Esophagus squamous epithelium (tissue), 5 donors: ENCODE data around the gene CCDC181. TPM values are rescaled to one million over a fixed set of nuclear protein-coding genes. Genes with fewer than 3 reads are reported as not detected.

Experiments
- DNase-seq: peaks from one replicate; lab custom pipeline; 2025; lab: John Stamatoyannopoulos, UW
- H3K27ac ChIP-seq, 4 donors: fragments of 200-600 bp; sonication (generic); one replicate each; pipeline ENCODE4 v1.5.1; 2016 to 2019; ENCODE audit warnings: mild to moderate bottlenecking in 1 of 4
- H3K27me3 ChIP-seq, 4 donors: fragments of 200-600 bp; sonication (generic); 1 replicate in 3 of 4; 2 replicates in 1 of 4; pipeline versions ENCODE4 v1.5.1 to v1.6.0; 2017 to 2021; ENCODE audit warnings: antibody characterized with exemption in 1 of 4
- H3K36me3 ChIP-seq, 3 donors: fragments of 200-600 bp; sonication (generic); one replicate each; pipeline ENCODE4 v1.5.1; 2016 to 2019
- H3K4me1 ChIP-seq, 3 donors: fragments of 200-600 bp; sonication (generic); one replicate each; pipeline ENCODE4 v1.5.1; 2017 to 2019
- H3K4me3 ChIP-seq, 4 donors: fragments of 200-600 bp; sonication (generic); 1 replicate in 3 of 4; 2 replicates in 1 of 4; pipeline ENCODE4 v1.5.1; 2016 to 2019; ENCODE audit warnings: mild to moderate bottlenecking in 2 of 4, moderate library complexity in 1 of 4
- H3K9me3 ChIP-seq, 3 donors: fragments of 200-600 bp; sonication (generic); one replicate each; pipeline ENCODE4 v1.5.1; 2016 to 2019
- POLR2A ChIP-seq, 4 donors: fragments of 450-650 bp; IDR thresholded peaks; one replicate each; pipeline ENCODE4 v1.6.1; 2017; ENCODE audit warnings: antibody characterized with exemption in 4 of 4, mild to moderate bottlenecking in 4 of 4, moderate library complexity in 3 of 4
- WGBS, 2 donors: methylation state at CpG; one replicate each; pipeline ENCODE4 v1.1.5; 2018; 5-methylcytosine and 5-hydroxymethylcytosine counted together
- intact Hi-C: fragments of 100-400 bp; cut with DNase I; formaldehyde crosslinking; loops from one replicate; pipeline ENCODE4 v1.15.0; 2022
- total RNA-seq, 4 donors: library from RNA; depleted of rRNA; stranded (reverse); fragments of >200 nt; gene quantifications; one replicate each; pipeline ENCODE4 v1.1.0, GENCODE V29; 2016
- TF ChIP-seq, protein P1 (sequence below), 6 experiments: fragments of 450-650 bp in 4 of 6; fragments of 200-600 bp in 2 of 6; sonication (generic) in 2 of 6; IDR thresholded peaks; one replicate each; pipeline ENCODE4 v1.5.1; 2016 to 2019; ENCODE audit warnings: antibody characterized with exemption in 6 of 6, mild to moderate bottlenecking in 4 of 6, moderate library complexity in 4 of 6
- donor health status: DM: yes; HTN: yes; CAD: no.

The CCDC181 gene
- total RNA-seq: under 1 TPM in 1 of 4 donors, not detected in 3; 0.38 TPM

DNA sequence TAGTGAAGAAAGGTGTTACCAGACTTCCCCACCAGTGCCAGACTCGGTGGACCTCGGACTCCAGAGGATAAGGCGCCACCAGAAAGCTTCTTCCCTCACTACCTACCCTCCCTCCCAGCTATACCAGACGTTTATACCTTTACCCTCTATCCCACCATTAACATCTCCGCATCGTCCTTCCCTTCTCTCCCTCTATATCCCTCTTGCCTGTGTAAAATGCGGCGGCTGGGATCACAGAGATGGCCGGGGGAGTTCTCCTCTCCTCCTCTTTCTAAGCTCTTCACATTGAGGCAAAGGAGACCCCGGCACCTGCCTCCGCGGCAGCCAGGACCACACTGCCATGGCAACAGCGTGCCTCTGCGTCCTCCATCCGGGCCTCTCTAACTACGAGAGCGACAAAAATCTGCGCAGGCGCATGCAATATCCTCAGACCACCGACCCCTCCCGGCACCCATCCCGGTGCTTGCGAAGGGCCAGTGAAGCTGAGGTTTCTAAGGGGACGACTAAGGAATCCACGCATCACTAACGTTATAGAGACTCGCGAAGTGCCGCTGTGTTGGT lies at the start of gene CCDC181:
Gene CCDC181, minus strand, starts transcription at position 394 of the 561 bp plus-strand sequence. CDS start 2,547 bp downstream, outside the sequence.
- intact Hi-C loops: no loop called here
- TF ChIP-seq, protein P1, sequence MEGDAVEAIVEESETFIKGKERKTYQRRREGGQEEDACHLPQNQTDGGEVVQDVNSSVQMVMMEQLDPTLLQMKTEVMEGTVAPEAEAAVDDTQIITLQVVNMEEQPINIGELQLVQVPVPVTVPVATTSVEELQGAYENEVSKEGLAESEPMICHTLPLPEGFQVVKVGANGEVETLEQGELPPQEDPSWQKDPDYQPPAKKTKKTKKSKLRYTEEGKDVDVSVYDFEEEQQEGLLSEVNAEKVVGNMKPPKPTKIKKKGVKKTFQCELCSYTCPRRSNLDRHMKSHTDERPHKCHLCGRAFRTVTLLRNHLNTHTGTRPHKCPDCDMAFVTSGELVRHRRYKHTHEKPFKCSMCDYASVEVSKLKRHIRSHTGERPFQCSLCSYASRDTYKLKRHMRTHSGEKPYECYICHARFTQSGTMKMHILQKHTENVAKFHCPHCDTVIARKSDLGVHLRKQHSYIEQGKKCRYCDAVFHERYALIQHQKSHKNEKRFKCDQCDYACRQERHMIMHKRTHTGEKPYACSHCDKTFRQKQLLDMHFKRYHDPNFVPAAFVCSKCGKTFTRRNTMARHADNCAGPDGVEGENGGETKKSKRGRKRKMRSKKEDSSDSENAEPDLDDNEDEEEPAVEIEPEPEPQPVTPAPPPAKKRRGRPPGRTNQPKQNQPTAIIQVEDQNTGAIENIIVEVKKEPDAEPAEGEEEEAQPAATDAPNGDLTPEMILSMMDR (IDR thresholded peaks at IDR 0.05): no peak
- no peak for TF ChIP-seq POLR2A (IDR thresholded peaks at IDR 0.05)
- WGBS, 2 donors: 3 to 7% methylated on average over 27 to 28 of the region's 29 CpGs
- H3K4me3 ChIP-seq: peak within 1 kb of the TSS in 3 of 4 donors; percentile 19 to 59 (median 35)
- peaks cover 0 to 8% (median 4%) of the 10 kb centered on the region in 3 donors for H3K4me1 ChIP-seq
- DNase-seq: no peak
- H3K27ac ChIP-seq: no peak within 1 kb of the TSS
- H3K36me3 ChIP-seq: no peaks in the 10 kb centered on the region
- H3K9me3 ChIP-seq: no peaks in the 10 kb centered on the region
- H3K27me3 ChIP-seq: peaks cover 0 to 62% (median 0%) of the 10 kb centered on the region in 4 donors

DNA sequence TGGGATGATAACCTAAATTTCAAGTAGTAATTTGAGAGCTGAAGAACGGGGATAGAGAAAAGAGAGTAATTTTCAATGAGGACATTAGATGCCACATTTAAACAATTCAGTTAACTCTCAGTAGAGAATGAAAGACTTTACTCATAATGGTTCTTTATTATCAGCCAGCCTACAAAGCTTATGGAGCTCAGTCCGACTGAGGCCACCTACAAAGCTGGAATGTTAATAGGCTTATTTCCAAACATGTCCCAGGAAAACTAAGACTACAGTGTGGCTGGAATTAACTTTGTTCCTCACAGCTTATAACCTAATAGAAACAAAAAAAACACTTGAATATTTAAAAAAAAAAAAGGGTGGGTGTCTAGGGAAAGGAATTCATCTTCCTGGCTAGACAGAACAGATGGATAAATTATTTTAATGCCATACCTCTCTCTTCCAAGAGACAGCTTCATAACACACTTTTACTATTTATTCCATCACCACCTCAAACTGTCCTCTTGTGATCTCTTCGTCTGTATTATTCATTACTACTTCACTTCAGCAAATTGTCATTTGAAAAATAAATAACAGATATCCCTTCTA lies 48.6 kb upstream of the CCDC181 start:
- no peaks in the 10 kb centered on the region for H3K9me3 ChIP-seq
- no peak overlapping the region for H3K4me3 ChIP-seq
- H3K27me3 ChIP-seq: no peaks in the 10 kb centered on the region
- TF ChIP-seq POLR2A (IDR thresholded peaks at IDR 0.05): no peak
- TF ChIP-seq, protein P1 (IDR thresholded peaks at IDR 0.05): no peak
- H3K4me1 ChIP-seq: no peaks in the 10 kb centered on the region
- intact Hi-C loops: no loop called here
- H3K27ac ChIP-seq: no peak overlapping the region
- DNase-seq: no peak
- peaks cover 0 to 22% (median 0%) of the 10 kb centered on the region in 3 donors for H3K36me3 ChIP-seq
- 77 to 82% methylated on average over 3 of the region's 3 CpGs for WGBS, 2 donors

DNA sequence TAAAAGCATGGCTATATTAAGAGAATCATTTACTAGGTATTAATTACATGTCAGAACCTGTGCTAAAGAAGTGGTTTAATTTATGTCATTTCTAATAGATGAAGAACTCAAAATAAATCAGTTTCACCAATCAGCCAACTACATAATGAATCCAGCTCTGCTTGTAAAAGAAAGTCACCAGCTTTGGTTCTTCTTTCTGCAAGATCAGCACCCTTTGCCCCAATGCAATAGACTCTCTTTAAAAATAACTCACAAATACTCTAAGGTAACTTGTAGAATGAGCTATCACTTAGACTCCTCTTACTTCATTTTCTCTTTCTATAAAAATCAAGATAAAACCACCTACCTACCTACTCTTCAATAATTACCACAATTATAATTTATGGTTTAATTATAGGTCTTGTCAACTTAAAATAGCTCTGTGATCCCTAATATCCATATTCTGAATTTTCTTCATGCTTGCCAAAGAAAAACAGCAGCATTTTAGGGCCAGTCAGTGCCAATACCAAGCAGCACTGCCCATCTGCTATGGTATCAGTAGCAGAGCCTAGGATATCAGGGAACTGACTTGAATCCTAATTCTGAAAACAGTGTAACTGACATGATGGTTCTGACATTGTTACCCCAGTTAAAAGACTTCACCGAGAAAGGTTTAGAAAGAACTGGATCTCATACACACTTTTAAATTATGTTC lies 47.2 kb upstream of the CCDC181 start:
- Histone ChIP-seq H3K9me3 (no peaks in the 10 kb centered on the region), H3K27ac (no peak overlapping the region), H3K36me3 (peaks cover 0 to 28% (median 0%) of the 10 kb centered on the region in 3 donors), H3K4me1 (no peaks in the 10 kb centered on the region), H3K27me3 (no peaks in the 10 kb centered on the region), H3K4me3 (no peak overlapping the region)
- intact Hi-C loops: no loop called here
- no peak for DNase-seq
- 88 to 100% methylated on average over 1 of the region's 1 CpG for WGBS, 2 donors
- TF ChIP-seq, protein P1 (IDR thresholded peaks at IDR 0.05): no peak
- no peak for TF ChIP-seq POLR2A (IDR thresholded peaks at IDR 0.05)

DNA sequence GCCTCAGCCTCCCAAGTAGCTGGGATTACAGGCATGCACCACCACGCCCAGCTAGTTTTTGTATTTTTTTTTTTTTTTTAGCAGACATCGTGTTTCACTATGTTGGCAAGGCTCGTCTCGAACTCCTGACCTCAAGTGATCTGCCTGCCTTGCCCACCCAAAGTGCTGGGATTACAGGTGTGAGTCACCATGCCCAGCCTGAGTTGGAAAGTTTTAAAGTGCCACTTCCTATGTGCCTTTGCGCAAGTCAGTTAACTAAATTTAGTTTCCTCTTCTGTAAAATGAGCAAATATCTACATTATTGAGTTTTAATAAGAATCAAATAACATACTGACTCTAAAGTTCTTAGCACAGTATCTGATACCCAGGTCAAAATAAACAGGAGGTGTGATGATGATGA lies 46.1 kb upstream of the CCDC181 start:
- TF ChIP-seq, protein P1 (IDR thresholded peaks at IDR 0.05): no peak
- no peak for TF ChIP-seq POLR2A (IDR thresholded peaks at IDR 0.05)
- H3K27me3 ChIP-seq: no peaks in the 10 kb centered on the region
- 62 to 75% methylated on average over 5 of the region's 5 CpGs for WGBS, 2 donors
- H3K4me1 ChIP-seq: no peaks in the 10 kb centered on the region
- no peak overlapping the region for H3K4me3 ChIP-seq
- H3K27ac ChIP-seq: no peak overlapping the region
- H3K36me3 ChIP-seq: peaks cover 0 to 34% (median 0%) of the 10 kb centered on the region in 3 donors
- DNase-seq: no peak
- H3K9me3 ChIP-seq: no peaks in the 10 kb centered on the region
- intact Hi-C loops: no loop called here

DNA sequence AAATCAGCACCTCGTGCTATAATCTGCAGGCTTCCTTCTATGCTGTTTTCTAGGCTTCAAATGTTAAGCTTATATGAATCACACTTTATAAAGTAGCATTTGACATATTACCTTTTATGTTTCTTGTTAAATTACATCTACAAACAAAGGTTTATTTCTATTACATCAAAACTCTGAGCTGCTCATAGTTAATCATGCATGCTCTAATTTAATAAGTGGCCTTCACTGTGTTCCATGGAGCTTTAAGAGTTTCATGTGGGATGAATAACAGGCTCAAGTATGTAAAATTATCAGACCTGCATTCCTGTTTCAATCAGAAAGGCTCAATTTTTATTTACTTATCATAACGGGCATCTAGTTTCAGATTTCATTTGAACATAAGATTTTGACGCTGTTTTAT lies 45.5 kb upstream of the CCDC181 start:
- DNase-seq: no peak
- Histone ChIP-seq H3K9me3 (no peaks in the 10 kb centered on the region), H3K36me3 (peaks cover 0 to 37% (median 0%) of the 10 kb centered on the region in 3 donors), H3K4me1 (no peaks in the 10 kb centered on the region), H3K27ac (no peak overlapping the region), H3K4me3 (no peak overlapping the region), H3K27me3 (no peaks in the 10 kb centered on the region)
- TF ChIP-seq, protein P1 (IDR thresholded peaks at IDR 0.05): no peak
- no peak for TF ChIP-seq POLR2A (IDR thresholded peaks at IDR 0.05)
- 85 to 91% methylated on average over 3 of the region's 3 CpGs for WGBS, 2 donors
- intact Hi-C loops: no loop called here
